SK-N-MC (cell line): ENCODE data around the gene KDM6B.
A peak's percentile ranks its signal among the peaks of the same experiment; 100 is the strongest.

Source experiments
- DNase-seq: peaks from one replicate; pipeline ENCODE4 v3.0.0-alpha.2; 2011; ENCODE audit warnings: low read depth, low spot score
- H3K27ac ChIP-seq: fragments of 200-600 bp; sonication (generic); 2 replicates; pipeline ENCODE4 v1.5.1; 2016; ENCODE audit warnings: mixed run types
- H3K36me3 ChIP-seq: fragments of 200-600 bp; sonication (generic); 2 replicates; pipeline ENCODE4 v1.6.1; 2017; ENCODE audit warnings: antibody characterized with exemption, low read length, mixed read lengths; ENCODE audit not compliant: insufficient read depth
- H3K4me3 ChIP-seq: fragments of 200-600 bp; sonication (generic); 2 replicates; pipeline ENCODE4 v1.5.1; 2016
- H3K9ac ChIP-seq: fragments of 200-600 bp; sonication (generic); 2 replicates; pipeline ENCODE4 v1.8.0; 2017; ENCODE audit warnings: mixed run types, mixed read lengths; ENCODE audit not compliant: insufficient read length
- H3K9me3 ChIP-seq: fragments of 200-600 bp; sonication (generic); 2 replicates; pipeline ENCODE4 v1.6.1; 2017; ENCODE audit warnings: low read depth, mild to moderate bottlenecking, antibody characterized with exemption, low read length, moderate library complexity, mixed read lengths
- EZH2 ChIP-seq: fragments of 200-600 bp; sonication (generic); IDR thresholded peaks from one replicate; pipeline ENCODE4 v1.6.1; 2017; ENCODE audit warnings: antibody characterized with exemption
- FOXP2 ChIP-seq: optimal IDR thresholded peaks from 2 replicates; pipeline ENCODE3; 2011; ENCODE audit warnings: mild to moderate bottlenecking, moderate library complexity; ENCODE audit not compliant: insufficient read depth; ENCODE audit errors: extremely low read length, control extremely low read depth
- POLR2AphosphoS5 ChIP-seq: IDR thresholded peaks from 2 replicates; pipeline ENCODE4 v1.6.1; 2012; ENCODE audit warnings: mild to moderate bottlenecking, low read depth, low read length, borderline replicate concordance

The KDM6B gene

DNA sequence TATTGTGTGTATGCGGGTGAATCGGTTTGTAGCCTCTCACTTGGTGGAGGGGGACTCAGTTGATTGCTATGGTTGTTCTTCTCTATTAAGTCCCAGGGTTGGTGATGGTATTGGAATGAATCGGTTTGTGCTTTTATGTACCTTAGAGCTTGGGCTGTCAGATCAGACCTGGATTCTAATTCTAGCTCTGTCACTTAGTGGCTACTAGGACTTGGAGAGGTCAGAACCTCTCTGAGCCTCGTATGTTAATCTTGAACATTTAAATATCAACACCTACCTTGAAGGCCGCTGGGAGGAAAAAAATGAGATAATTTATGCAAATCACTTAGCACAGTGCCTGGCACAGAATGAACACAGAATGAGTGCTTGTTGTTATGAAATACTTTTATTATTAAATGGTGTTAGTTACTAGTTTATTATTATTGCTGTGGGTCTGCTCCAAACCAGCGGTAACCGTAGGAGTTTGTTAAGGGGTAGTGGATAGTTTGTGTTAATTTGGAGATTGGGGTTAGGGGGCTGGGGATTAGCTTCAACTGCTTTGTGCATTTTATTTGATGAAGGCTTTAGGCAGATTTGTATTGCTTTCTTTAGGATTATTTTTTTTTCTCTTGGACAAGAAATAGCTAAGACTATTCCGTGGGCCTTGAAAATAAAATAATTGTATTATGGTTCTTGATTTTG is 3.5 kb downstream of the KDM6B start:
- H3K36me3 ChIP-seq = peaks cover 15% of the 10 kb centered on the region; the same call in 1 of the 2 replicates
- peak overlapping the region; percentile 92 for H3K27ac ChIP-seq
- H3K9ac ChIP-seq = peak overlapping the region; percentile 74
- H3K9me3 ChIP-seq = no peaks in the 10 kb centered on the region
- DNase-seq = no peak
- TF ChIP-seq POLR2AphosphoS5 (no peak), FOXP2 (no peak), EZH2 (no peak)
- H3K4me3 ChIP-seq = peak overlapping the region; percentile 82

DNA sequence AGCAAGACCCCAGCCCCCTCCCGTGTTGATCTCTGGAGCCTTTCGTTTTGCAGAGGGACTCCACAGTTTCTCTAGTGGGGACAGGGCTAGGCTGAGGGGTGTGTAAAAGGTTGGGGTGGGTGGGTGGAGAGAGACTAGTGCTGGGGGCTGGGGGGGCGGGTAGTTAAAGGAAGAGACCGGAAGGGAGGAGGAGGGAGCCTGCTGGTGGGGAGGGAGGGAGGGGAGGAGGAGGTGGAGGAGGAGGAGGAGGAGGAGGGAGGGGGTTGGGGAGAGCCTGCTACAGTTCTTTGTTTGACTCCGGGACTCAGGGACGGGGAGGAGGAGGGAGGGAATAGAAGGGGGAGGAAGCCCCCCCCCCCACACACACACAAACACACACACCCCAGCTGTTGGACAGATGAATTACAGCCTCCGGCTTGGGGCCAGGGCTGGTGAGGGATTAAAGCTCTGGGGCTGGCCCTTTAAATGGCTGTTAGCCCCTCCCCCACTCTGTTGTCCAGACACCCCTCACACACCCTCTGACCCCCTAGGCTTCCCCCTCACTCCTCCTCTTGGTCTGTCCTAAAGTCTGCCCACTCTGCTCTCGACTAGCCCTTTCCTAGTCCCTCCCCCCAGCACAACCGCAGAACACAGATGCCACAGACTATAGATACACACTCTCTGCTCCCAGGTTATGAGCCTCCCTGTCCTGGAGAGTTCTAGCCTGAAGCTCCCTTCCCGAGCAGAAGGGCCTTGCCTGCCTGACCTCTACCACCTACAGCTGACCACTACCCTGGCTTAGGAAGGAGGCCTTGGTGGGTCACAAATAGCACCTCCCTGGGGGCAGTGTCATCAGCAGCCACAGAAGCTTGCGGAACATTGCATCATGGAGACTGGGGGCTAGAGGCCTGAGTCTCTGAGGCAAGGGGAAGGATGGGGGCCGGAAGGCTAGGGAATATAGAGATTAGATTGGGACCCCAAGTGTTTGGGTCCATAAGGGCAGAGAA is 4.4 kb downstream of the KDM6B start:
- H3K9me3 ChIP-seq = no peaks in the 10 kb centered on the region

DNA sequence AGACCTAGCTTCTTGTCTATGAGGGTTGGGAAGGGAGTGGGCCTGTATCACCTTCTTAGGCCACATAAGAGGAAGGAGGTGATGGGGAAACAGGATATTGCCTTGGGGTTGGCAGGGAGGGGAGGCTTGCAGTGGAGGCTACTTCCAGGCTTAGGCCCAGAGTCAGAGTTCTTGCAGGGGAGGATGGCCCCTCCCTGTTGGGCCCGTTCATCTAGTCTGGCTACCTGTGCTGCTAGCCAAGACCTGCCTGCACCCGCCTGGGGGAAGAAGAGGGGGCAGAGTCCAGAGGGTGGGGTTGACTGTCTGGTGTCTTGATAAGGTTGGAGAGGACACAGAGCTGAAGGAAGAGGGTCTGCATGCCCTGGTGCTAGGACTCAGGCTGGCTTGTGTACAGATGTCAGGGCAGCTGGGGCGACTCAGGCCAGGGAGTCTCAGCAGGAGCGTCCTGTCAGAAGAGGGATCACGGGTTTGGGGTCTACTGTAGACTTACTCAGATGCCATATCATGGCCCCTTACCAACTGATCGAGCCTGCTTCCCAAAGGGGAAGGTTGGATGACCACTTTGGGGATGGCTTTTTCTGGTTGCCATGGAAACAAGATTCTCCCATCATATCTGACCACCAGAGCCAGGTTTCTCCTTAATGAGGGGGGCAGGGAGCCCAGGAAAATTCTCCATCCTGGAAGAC is 5.3 kb downstream of the KDM6B start:
- H3K27ac ChIP-seq = peak overlapping the region; percentile 92
- TF ChIP-seq POLR2AphosphoS5 = no peak
- no peak for TF ChIP-seq EZH2
- TF ChIP-seq FOXP2 = no peak
- H3K9ac ChIP-seq = peak overlapping the region; percentile 56
- peaks cover 15% of the 10 kb centered on the region; the same call in 1 of the 2 replicates for H3K36me3 ChIP-seq
- peak overlapping the region; percentile 87 for H3K4me3 ChIP-seq
- no peak for DNase-seq
- H3K9me3 ChIP-seq = no peaks in the 10 kb centered on the region

More for the DNA sequence above, 4.4 kb downstream of the KDM6B start:
- peaks cover 15% of the 10 kb centered on the region; the same call in 1 of the 2 replicates for H3K36me3 ChIP-seq
- peak overlapping the region; percentile 74 for H3K9ac ChIP-seq
- H3K4me3 ChIP-seq = peak overlapping the region; percentile 87
- TF ChIP-seq FOXP2 (no peak), POLR2AphosphoS5 (no peak), EZH2 (no peak)
- H3K27ac ChIP-seq = peak overlapping the region; percentile 92
- no peak for DNase-seq

DNA sequence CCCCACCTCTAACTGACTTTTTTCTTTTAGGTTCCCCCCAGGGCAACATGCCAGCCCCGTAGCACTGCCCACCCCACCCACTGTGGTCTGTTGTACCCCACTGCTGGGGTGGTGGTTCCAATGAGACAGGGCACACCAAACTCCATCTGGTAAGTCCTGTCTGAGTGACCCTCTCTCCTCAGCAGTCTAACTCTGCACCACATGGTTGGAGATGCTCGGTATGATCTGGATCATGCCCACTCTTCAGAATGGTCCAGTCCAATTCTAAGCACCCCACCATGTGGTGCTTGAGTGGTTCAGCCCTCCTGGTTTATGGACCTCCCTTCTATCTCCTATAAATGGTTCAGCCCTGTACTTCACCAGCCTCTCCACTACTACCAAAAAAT is 5.9 kb downstream of the KDM6B start:
- Histone ChIP-seq H3K9ac (peak overlapping the region; percentile 24), H3K9me3 (no peaks in the 10 kb centered on the region), H3K27ac (peak overlapping the region; percentile 92), H3K36me3 (peaks cover 16% of the 10 kb centered on the region; the same call in 1 of the 2 replicates), H3K4me3 (peak overlapping the region; percentile 87)
- TF ChIP-seq FOXP2 = no peak
- no peak for TF ChIP-seq POLR2AphosphoS5
- no peak for TF ChIP-seq EZH2
- DNase-seq = no peak

DNA sequence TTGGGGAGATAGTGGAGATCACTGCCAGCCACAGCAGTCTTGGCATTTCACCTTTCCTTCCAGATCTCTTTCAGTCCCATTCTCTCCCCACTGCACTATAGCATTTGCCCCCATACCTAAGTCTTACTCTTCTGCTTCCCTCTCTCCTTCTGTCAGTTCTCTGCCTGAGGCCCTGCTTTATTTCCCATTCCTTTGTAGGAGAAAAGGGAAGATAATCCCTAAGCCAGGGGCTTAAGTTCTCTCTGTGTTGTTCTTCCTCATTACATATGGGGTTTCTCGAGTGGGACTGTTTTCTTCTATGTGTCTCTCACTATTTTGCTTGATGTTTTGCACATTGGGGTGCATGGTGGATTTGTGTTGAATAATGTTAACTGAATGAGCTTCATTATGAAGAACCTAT is 6.4 kb downstream of the KDM6B start:
- DNase-seq = no peak
- H3K9me3 ChIP-seq = no peaks in the 10 kb centered on the region
- H3K36me3 ChIP-seq = peaks cover 21% of the 10 kb centered on the region; the same call in 1 of the 2 replicates
- peak overlapping the region; percentile 87 for H3K4me3 ChIP-seq
- TF ChIP-seq FOXP2 = no peak
- no peak for TF ChIP-seq EZH2
- H3K9ac ChIP-seq = peak overlapping the region; percentile 24
- peak overlapping the region; percentile 92 for H3K27ac ChIP-seq

DNA sequence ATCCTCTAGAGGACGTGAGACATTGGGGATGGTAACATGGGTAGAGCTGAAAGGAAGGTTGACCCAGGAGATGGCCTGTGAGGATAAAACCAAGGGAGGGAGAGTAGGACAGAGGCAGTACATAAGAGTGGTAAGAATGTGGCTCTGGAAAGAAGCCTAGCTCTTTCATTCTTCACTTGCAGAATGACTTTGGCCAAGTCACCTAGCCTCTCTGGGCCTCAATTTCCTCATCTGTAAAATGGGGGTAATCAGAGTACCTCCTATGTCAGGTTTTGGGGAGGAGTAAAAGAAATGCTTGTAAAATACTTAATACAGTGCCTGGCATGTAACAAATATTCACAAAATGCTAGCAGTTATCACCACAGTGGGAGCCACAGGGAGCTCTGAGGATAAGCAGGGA is 6.9 kb downstream of the KDM6B start:
- no peak for DNase-seq
- peak overlapping the region; percentile 92 for H3K27ac ChIP-seq
- H3K36me3 ChIP-seq = peaks cover 25% of the 10 kb centered on the region; the same call in 1 of the 2 replicates
- no peaks in the 10 kb centered on the region for H3K9me3 ChIP-seq
- H3K9ac ChIP-seq = peak overlapping the region; percentile 92
- H3K4me3 ChIP-seq = peak overlapping the region; percentile 87
- TF ChIP-seq FOXP2 = no peak
- no peak for TF ChIP-seq EZH2
- TF ChIP-seq POLR2AphosphoS5 = no peak

DNA sequence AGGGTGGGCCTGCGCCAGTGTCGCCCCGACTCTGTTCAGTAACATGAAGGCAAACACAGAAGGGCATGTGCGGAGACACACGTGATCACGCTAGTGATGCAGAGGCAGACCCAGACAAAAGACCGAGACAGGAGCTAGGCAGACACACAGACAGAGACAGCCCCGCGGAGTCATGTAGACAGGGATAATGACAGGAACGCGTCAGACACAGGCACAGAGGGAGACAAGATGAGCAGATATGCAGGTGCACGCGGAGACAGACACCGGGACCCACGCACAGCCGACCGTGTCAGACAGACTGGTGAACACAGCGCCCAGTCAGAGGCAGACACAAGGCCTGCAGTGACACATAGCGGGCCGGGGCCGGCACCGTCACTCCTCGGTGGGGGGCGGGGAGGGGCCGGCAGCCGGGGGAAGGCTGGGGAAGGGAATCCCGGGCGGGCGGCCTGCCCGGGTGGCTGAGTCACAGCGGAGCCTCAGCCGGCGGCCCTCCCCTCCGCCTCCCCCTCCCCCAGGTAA is 7.4 kb downstream of the KDM6B start:
- H3K9me3 ChIP-seq = no peaks in the 10 kb centered on the region
- H3K27ac ChIP-seq = peak overlapping the region; percentile 92
- DNase-seq = no peak
- H3K9ac ChIP-seq = peak overlapping the region; percentile 92
- H3K4me3 ChIP-seq = peak overlapping the region; percentile 87
- no peak for TF ChIP-seq EZH2
- TF ChIP-seq POLR2AphosphoS5 = no peak
- no peak for TF ChIP-seq FOXP2
- H3K36me3 ChIP-seq = peaks cover 30% of the 10 kb centered on the region
